Activated CD8-positive, alpha-beta memory T cell treated with anti-CD3 and anti-CD28 coated beads for 36 hours (primary cell): Measurements from ENCODE around the gene RFX1. TPM values are rescaled to one million over a fixed set of nuclear protein-coding genes. Genes with fewer than 3 reads are reported as not detected.

Experiments
- CTCF ChIA-PET: fragments of 350-600 bp; sonication (Branson Sonifier 250); formaldehyde crosslinking; loops from one replicate; lab custom pipeline; 2021; ENCODE audit warnings: antibody characterized with exemption; lab: Charles Lee
- POLR2A ChIA-PET: fragments of 350-600 bp; sonication (Branson Sonifier 250); formaldehyde crosslinking; loops from one replicate; lab custom pipeline; 2021; ENCODE audit warnings: antibody characterized with exemption; lab: Charles Lee
- total RNA-seq, 2 experiments: library from RNA; stranded (reverse); gene quantifications; one replicate each; pipeline ENCODE4 v1.2.3, GENCODE V29; 2021

Gene RFX1
- total RNA-seq, 2 experiments from 2014 or later, result 11.8 to 12.5 TPM

DNA sequence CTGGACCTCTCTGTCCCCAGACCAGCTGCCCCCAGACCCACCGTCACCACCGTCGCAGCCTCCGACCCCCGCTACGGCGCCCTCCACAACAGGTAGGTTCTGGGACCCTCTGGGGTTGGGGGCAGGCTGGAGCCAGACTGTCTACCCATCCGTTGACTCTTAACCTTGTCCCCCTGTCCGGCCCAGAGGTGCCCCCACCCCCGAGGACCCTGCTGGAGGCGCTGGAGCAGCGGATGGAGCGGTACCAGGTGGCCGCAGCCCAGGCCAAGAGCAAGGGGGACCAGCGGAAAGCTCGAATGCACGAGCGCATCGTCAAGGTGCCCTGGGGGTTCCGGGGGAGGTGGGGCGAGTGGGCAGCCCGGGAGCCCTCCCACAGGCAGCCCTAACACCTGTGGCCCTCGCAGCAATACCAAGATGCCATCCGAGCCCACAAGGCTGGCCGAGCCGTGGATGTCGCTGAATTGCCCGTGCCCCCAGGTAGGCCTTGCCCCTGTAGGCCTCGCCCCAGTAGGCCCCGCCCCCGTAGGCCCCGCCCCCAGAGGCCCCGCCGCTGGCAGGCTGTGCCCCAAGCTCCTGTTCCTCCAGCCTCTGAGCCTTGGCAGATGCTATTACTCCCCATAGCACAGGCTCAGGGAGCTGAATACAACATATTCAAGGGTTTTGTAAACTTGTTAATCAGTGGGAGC lies 87.3 kb downstream of the RFX1 start:
- ChIA-PET POLR2A (no interaction called here), CTCF (no interaction called here)

DNA sequence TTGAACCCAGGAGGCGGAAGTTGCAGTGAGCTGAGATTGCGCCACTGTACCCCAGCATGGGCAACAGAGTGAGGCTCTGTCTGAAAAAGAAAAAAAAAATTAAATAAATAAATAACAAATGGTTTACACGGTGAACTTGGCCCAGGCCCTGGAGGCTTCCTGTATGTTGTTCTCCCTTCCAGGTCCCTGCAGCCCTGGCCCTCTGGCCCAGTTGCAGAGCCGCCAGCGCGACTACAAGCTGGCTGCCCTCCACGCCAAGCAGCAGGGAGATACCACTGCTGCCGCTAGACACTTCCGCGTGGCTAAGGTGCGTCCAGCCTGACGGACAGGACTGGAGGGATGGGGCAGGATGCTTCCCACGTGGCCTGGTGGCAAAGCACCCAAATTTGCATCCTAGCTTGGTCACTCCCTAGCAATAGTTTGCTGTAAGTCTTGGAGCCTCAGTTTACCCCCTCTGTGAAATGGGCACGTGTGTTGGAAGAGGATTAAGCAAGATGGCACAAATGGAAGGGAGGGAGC lies 88.2 kb downstream of the RFX1 start:
- POLR2A ChIA-PET, result no interaction called here
- CTCF ChIA-PET, result interaction anchor here (0.9 kb wide), 1 partner anchor 15 kb away, joined by 3 read pairs; no protein-coding TSS in a partner anchor

DNA sequence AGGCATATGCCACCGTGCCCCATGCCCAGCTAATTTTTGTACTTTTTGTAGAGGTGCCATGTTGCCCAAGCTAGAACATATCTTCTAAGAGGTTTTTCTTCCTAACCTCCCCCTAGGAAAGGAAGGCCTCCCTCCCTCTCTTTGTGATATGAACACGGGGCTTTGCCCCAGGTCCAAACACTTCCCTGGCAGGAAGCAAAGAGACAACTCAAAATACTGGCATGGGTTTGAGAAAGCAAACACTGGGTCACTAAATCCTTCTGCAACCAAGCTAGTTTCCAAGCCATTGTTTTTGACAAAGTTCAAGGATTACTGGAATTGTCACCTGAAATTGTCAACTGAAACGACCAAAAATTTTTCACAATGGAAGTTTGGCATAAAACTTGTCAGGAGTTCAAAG lies 91.3 kb downstream of the RFX1 start:
- CTCF ChIA-PET, result no interaction called here
- POLR2A ChIA-PET, result no interaction called here

DNA sequence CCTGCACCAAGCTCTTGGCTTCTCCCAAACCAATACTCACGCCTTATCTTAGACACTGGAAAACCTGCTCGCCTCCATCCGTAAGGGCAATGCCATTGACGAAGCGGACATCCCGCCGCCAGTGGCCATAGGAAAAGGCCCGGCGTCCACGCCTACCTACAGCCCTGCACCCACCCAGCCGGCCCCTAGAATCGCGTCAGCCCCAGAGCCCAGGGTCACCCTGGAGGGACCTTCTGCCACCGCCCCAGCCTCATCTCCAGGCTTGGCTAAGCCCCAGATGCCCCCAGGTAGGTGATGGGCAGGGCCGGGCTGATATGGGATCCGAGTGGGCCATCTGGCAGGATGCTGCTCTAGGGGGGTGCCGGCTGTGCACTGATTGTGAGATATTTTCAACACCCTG lies 92.8 kb downstream of the RFX1 start:
- POLR2A ChIA-PET, result no interaction called here
- CTCF ChIA-PET, result no interaction called here

Other genes starting within 250 kb of the RFX1 start
- 10 to 100 TPM; 44.6 to 46.1 TPM for gene MRI1, start 241.8 kb downstream of the RFX1 start, total RNA-seq
- 100 to 1,000 TPM; 142 to 148 TPM for gene C19orf53, start 231.9 kb downstream of the RFX1 start, total RNA-seq
- 1 to 10 TPM; 4.9 to 5.8 TPM for gene ZSWIM4, start 210.9 kb downstream of the RFX1 start, total RNA-seq
- 1 to 10 TPM in 1 of 2 experiments, under 1 TPM in 1; 0.92 to 2.1 TPM for gene NANOS3, start 129.2 kb downstream of the RFX1 start, total RNA-seq
- 1 to 10 TPM; 6.9 TPM for gene BRME1, start 100.2 kb downstream of the RFX1 start, total RNA-seq
- 10 to 100 TPM; 29.4 to 30.5 TPM for gene CC2D1A, start 100.1 kb downstream of the RFX1 start, total RNA-seq
- under 1 TPM in 1 of 2 experiments, not detected in 1; 0.21 TPM for gene PODNL1, start 67.9 kb downstream of the RFX1 start, total RNA-seq
- gene DCAF15, start 53.8 kb downstream of the RFX1 start, total RNA-seq, result 10 to 100 TPM; 59.9 to 65.3 TPM
- not detected for gene RLN3, start 21.8 kb upstream of the RFX1 start, total RNA-seq
- gene IL27RA, start 25.4 kb upstream of the RFX1 start, total RNA-seq, result 10 to 100 TPM; 60.1 to 61.1 TPM
- not detected for gene PALM3, start 55.8 kb upstream of the RFX1 start, total RNA-seq
- gene MISP3, start 66.5 kb upstream of the RFX1 start, total RNA-seq, result 1 to 10 TPM; 1.0 to 1.1 TPM
- not detected for gene C19orf67, start 79.5 kb upstream of the RFX1 start, total RNA-seq
- gene SAMD1, start 84.4 kb upstream of the RFX1 start, total RNA-seq, result 10 to 100 TPM; 95.0 to 96.1 TPM
- 10 to 100 TPM; 70.5 to 74.1 TPM for gene PRKACA, start 111.4 kb upstream of the RFX1 start, total RNA-seq
- gene ASF1B, start 130.3 kb upstream of the RFX1 start, total RNA-seq, result 10 to 100 TPM; 79.7 to 83.6 TPM
- gene ADGRL1, start 199.8 kb upstream of the RFX1 start, total RNA-seq, result 1 to 10 TPM; 7.4 to 8.3 TPM